MV-4-11 (cell line): ENCODE results near the gene PCDHGA4.
"Not testable (repeated sequence)": the region's sequence is repeated elsewhere in the genome, so short reads cannot be mapped to it uniquely, and the experiment has no call there.

Experiments used
- DNase-seq: peaks from one replicate; lab custom pipeline; 2025; lab: John Stamatoyannopoulos, UW

The PCDHGA4 gene

DNA sequence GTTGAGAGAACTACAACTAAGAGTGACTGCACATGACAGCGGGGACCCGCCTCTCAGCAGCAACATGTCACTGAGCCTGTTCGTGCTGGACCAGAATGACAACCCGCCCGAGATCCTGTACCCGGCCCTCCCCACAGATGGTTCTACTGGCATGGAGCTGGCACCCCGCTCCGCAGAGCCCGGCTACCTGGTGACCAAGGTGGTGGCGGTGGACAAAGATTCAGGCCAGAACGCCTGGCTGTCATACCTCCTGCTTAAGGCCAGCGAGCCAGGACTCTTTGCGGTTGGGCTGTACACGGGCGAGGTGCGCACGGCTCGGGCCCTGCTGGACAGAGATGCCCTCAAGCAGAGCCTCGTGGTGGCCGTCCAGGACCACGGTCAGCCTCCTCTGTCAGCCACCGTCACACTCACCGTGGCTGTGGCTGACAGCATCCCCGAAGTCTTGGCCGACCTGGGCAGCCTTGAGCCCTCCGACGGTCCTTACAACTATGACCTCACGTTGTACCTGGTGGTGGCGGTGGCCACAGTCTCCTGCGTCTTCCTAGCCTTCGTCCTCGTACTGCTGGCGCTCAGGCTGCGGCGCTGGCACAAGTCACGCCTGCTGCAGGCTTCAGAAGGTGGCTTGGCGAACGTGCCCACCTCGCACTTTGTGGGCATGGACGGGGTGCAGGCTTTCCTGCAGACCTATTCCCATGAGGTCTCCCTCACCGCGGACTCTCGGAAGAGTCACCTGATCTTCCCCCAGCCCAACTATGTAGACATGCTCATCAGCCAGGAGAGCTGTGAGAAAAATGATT is 29.8 kb downstream of the PCDHGA4 start:
- no peak for DNase-seq

DNA sequence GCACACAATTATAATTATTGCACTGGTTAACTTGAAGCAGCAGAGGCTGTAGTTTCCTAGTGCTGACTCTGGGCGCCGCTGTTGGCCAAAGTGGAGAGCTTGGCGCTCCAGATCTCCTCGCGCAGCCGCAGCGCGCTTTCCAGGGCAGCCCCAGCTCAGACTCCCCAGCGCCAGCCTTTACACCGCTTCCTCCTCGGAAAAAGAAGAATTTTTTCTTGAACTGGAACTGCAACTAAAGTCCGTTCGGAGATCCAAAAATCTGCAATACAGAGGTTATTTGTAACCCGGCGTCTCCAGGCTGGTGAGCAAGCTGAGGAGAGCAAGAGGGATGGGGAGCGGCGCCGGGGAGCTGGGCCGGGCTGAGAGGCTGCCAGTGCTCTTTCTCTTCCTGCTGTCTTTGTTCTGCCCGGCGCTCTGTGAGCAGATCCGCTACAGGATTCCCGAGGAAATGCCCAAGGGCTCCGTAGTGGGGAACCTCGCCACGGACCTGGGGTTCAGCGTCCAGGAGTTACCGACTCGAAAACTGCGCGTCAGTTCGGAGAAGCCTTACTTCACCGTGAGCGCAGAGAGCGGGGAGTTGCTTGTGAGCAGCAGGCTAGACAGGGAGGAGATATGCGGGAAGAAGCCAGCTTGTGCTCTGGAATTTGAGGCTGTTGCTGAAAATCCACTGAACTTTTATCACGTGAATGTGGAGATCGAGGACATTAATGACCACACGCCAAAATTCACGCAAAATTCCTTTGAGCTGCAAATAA is 32.9 kb downstream of the PCDHGA4 start, which contains the start of gene PCDHGB4:
TSS of gene PCDHGB4 (plus strand) at position 142 of the 755 bp plus-strand sequence. CDS start at position 329, 187 bp downstream.
- not testable (repeated sequence) for DNase-seq

DNA sequence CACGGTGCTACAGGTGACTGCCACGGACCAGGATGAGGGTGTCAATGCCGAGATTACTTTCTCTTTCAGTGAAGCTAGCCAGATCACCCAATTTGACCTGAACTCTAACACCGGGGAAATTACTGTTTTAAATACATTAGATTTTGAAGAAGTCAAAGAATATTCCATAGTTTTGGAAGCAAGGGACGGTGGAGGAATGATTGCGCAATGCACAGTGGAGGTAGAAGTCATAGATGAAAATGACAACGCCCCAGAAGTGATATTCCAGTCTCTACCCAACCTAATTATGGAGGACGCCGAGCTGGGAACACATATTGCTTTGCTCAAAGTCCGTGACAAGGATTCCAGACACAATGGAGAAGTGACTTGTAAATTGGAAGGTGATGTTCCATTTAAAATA is 33.8 kb downstream of the PCDHGA4 start:
- DNase-seq = no peak

DNA sequence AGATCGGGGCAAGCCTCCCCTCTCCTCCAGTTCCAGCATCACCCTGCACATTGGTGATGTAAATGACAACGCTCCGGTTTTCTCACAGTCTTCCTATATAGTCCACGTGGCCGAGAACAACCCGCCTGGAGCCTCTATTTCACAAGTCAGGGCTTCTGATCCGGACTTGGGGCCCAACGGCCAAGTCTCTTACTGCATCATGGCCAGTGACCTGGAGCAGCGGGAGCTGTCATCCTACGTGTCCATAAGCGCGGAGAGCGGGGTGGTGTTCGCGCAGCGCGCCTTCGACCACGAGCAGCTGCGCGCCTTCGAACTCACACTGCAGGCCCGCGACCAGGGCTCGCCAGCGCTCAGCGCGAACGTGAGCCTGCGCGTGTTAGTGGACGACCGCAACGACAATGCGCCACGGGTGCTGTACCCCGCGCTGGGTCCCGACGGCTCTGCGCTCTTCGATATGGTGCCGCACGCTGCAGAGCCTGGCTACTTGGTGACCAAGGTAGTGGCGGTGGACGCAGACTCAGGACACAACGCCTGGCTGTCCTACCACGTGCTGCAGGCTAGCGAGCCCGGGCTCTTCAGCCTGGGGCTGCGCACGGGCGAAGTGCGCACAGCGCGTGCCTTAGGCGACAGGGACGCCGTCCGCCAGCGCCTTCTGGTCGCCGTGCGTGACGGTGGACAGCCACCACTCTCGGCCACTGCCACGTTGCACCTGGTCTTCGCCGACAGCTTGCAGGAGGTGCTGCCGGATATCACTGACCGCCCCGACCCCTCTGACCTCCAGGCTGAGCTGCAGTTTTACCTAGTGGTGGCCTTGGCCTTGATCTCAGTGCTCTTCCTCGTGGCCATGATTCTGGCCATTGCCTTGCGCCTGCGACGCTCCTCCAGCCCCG is 34.6 kb downstream of the PCDHGA4 start:
- no peak for DNase-seq

DNA sequence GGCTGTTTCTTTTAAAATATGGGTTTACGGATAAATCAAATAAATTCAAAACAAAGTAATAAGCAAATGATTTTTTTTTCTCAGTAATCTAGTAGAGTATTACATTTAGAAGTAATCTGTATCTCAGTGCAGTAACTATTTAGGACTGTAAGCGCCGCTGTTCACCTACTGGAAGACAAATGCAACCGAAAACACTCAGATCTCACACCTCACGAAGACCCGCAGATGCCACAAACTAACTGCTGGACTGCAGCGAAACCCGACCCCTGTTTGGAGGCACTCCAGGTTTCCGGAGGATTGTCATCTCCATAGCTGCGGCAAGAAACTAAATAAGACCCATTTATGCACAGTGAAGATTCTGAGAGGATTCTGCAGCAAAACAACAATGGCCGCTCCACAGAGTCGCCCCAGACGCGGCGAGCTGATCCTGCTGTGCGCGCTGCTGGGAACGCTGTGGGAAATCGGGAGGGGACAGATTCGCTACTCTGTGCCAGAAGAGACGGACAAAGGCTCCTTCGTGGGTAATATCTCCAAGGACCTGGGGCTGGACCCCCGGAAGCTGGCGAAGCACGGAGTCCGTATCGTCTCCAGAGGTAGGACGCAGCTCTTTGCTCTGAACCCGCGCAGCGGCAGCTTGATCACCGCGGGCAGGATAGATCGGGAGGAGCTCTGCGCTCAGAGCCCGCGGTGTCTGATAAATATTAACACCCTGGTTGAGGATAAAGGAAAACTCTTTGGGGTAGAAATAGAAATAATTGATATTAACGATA is 37.8 kb downstream of the PCDHGA4 start, which contains the start of gene PCDHGA8:
TSS of gene PCDHGA8 (plus strand) at position 205 of the 770 bp plus-strand sequence. CDS start at position 386, 181 bp downstream.
- DNase-seq = no peak

DNA sequence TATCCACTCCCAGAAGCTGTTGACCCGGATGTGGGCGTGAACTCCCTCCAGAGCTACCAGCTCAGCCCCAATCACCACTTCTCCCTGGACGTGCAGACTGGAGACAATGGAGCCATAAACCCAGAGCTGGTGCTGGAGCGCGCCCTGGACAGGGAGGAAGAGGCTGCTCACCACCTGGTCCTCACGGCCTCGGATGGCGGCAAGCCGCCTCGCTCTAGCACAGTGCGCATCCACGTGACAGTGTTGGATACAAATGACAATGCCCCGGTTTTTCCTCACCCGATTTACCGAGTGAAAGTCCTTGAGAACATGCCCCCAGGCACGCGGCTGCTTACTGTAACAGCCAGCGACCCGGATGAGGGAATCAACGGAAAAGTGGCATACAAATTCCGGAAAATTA is 38.4 kb downstream of the PCDHGA4 start:
- DNase-seq = no peak

DNA sequence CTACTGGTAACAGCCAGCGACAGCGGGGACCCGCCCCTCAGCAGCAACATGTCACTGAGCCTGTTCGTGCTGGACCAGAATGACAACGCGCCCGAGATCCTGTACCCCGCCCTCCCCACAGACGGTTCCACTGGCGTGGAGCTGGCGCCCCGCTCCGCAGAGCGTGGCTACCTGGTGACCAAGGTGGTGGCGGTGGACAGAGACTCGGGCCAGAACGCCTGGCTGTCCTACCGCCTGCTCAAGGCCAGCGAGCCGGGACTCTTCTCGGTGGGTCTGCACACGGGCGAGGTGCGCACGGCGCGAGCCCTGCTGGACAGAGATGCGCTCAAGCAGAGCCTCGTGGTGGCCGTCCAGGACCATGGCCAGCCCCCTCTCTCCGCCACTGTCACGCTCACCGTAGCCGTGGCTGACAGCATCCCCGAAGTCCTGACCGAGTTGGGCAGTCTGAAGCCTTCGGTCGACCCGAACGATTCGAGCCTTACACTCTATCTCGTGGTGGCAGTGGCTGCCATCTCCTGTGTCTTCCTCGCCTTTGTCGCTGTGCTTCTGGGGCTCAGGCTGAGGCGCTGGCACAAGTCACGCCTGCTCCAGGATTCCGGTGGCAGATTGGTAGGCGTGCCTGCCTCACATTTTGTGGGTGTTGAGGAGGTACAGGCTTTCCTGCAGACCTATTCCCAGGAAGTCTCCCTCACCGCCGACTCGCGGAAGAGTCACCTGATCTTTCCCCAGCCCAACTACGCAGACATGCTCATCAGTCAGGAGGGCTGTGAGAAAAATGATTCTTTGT is 39.8 kb downstream of the PCDHGA4 start:
- not testable (repeated sequence) for DNase-seq

DNA sequence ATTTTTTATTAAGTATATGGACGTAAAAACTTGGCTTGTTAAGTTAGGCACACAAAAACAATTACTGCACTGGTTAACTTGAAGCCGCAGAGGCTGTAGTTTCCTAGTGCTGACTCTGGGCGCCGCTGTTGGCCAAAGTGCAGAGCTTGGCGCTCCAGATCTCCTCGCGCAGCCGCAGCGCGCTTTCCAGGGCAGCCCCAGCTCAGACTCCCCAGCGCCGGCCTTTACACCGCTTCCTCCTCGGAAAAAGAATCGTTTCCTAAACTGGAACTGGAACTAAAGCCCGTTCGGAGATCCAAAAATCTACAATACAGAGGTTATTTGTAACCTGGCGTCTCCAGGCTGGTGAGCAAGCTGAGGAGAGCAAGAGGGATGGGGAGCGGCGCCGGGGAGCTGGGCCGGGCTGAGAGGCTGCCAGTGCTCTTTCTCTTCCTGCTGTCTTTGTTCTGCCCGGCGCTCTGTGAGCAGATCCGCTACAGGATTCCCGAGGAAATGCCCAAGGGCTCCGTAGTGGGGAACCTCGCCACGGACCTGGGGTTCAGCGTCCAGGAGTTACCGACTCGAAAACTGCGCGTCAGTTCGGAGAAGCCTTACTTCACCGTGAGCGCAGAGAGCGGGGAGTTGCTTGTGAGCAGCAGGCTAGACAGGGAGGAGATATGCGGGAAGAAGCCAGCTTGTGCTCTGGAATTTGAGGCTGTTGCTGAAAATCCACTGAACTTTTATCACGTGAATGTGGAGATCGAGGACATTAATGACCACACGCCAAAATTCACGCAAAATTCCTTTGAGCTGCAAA is 43.1 kb downstream of the PCDHGA4 start, which contains the start of gene PCDHGB5:
TSS of gene PCDHGB5 (plus strand) at position 192 of the 796 bp plus-strand sequence. CDS start at position 373, 181 bp downstream.
- not testable (repeated sequence) for DNase-seq

DNA sequence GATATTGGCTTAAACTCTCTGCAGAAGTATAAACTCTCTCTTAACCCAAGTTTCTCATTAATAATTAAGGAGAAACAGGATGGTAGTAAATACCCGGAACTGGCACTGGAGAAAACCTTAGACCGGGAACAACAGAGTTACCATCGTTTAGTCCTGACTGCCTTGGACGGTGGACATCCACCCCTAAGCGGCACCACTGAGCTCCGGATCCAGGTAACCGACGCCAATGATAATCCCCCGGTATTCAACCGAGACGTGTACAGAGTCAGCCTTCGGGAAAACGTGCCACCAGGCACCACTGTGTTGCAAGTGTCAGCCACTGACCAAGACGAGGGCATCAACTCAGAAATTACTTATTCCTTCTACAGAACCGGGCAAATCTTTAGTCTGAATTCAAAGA is 43.8 kb downstream of the PCDHGA4 start:
- DNase-seq = no peak

DNA sequence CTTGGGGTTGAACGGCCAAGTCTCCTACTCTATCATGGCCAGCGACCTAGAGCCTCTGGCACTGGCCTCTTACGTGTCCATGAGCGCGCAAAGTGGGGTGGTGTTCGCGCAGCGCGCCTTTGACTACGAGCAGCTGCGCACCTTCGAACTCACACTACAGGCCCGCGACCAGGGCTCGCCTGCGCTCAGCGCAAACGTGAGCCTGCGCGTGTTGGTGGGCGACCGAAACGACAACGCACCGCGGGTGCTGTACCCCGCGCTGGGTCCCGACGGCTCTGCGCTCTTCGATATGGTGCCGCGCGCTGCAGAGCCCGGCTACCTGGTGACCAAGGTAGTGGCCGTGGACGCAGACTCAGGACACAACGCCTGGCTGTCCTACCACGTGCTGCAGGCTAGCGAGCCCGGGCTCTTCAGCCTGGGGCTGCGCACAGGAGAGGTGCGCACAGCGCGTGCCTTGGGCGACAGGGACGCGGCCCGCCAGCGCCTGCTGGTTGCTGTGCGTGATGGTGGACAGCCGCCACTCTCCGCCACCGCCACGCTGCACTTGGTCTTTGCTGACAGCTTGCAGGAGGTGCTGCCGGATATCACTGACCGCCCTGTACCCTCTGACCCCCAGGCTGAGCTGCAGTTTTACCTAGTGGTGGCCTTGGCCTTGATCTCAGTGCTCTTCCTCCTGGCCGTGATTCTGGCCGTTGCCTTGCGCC is 44.9 kb downstream of the PCDHGA4 start:
- no peak for DNase-seq

DNA sequence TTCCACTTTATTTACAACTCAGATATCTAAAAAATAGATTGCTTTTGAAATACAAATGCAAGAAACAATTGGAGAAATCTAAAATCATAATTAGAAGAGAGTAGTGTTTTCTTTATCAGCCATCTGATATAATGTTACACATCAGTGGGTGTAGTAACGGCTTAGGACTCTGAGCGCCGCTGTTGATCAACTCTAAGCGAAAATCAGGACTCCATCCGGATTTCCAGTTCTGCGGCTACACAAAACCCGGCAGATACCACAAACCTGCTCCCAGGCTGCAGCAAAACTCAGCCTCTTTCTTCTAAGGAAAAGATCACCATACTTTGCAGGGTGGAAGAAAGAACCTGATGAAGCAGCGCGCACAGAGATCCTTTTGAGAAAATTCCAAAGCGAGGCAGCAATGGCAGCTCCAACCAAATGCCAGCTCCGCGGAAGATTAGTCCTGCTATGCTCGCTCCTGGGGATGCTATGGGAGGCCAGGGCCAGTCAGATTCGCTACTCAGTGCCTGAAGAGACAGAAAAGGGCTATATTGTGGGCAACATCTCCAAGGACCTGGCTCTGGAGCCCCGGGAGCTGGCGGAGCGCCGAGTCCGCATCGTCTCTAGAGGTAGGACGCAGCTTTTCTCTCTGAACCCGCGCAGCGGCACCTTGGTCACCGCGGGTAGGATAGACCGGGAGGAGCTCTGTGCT is 47.9 kb downstream of the PCDHGA4 start, which contains the start of gene PCDHGA9:
TSS of gene PCDHGA9 (plus strand) at position 226 of the 691 bp plus-strand sequence. CDS start at position 401, 175 bp downstream.
- no peak for DNase-seq

DNA sequence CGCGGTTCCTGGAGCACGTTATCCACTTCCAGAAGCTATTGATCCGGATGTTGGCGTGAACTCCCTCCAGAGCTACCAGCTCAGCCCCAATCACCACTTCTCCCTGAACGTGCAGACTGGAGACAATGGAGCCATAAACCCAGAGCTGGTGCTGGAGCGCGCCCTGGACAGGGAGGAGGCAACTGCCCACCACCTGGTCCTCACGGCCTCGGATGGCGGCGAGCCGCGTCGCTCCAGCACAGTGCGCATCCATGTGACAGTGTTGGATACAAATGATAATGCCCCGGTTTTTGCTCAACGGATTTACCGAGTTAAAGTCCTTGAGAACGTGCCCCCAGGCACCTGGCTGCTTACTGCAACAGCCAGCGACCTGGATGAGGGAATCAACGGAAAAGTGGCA is 48.6 kb downstream of the PCDHGA4 start:
- DNase-seq = no peak
